Stomach (tissue), 4 donors: ENCODE results near the gene METTL6.
"Not testable (repeated sequence)": the region's sequence is repeated elsewhere in the genome, so short reads cannot be mapped to it uniquely, and the experiment has no call there.

Experiments used
- CTCF ChIP-seq, 7 experiments: fragments of 450-650 bp in 4 of 7; fragments of 200-600 bp in 3 of 7; sonication (generic) in 3 of 7; IDR thresholded peaks; one replicate each; pipeline ENCODE4 v1.5.1; 2016 to 2019; ENCODE audit warnings: antibody characterized with exemption in 7 of 7, control low read depth in 2 of 7, mild to moderate bottlenecking in 1 of 7
- POLR2A ChIP-seq, 4 donors: fragments of 450-650 bp; IDR thresholded peaks; one replicate each; pipeline ENCODE4 v1.6.1; 2016; ENCODE audit warnings: antibody characterized with exemption in 4 of 4, control low read depth in 2 of 4, mild to moderate bottlenecking in 1 of 4, moderate library complexity in 1 of 4
- POLR2AphosphoS5 ChIP-seq, 3 donors: sonication (generic); formaldehyde crosslinking; IDR thresholded peaks; one replicate each; pipeline ENCODE4 v1.6.1; 2016; ENCODE audit warnings: antibody characterized with exemption in 3 of 3

GRCh38 chr3:15456915-15457314 is 29.6 kb upstream of the METTL6 start:
- TF ChIP-seq POLR2A, CTCF, POLR2AphosphoS5 (IDR thresholded peaks at IDR 0.05): not testable (repeated sequence)
